Upper lobe of left lung (tissue), 4 donors: Measurements from ENCODE around the gene IKBKG.

Experiments
- CTCF ChIP-seq, 6 experiments: fragments of 450-650 bp in 4 of 6; fragments of 200-600 bp in 2 of 6; sonication (generic) in 2 of 6; IDR thresholded peaks; one replicate each; pipeline ENCODE4 v1.5.1; 2016 to 2019; ENCODE audit warnings: antibody characterized with exemption in 6 of 6
- EP300 ChIP-seq, 4 donors: sonication (generic); formaldehyde crosslinking; IDR thresholded peaks; one replicate each; pipeline ENCODE4 v1.5.1; 2017; ENCODE audit warnings: antibody characterized with exemption in 4 of 4, control low read depth in 2 of 4
- POLR2A ChIP-seq, 4 donors: fragments of 450-650 bp; IDR thresholded peaks; one replicate each; pipeline ENCODE4 v1.5.1; 2016 to 2017; ENCODE audit warnings: antibody characterized with exemption in 4 of 4, mild to moderate bottlenecking in 2 of 4
- POLR2AphosphoS5 ChIP-seq, 2 donors: sonication (generic); formaldehyde crosslinking; IDR thresholded peaks; one replicate each; pipeline ENCODE4 v1.5.1; 2017; ENCODE audit warnings: antibody characterized with exemption in 2 of 2

- TF ChIP-seq CTCF (IDR thresholded peaks at IDR 0.05) (no peak), POLR2AphosphoS5 (IDR thresholded peaks at IDR 0.05) (no peak), POLR2A (IDR thresholded peaks at IDR 0.05) (no peak), EP300 (IDR thresholded peaks at IDR 0.05) (no peak)
Observed at GRCh38 chrX:154513716-154514115, 33.7 kb upstream of the IKBKG start.
